ENCODE results near the gene CSF1R.

CSF1R gene

GRCh38 chr5:150043657-150044328, 42.6 kb downstream of the CSF1R start:
- Histone ChIP-seq H3K36me3 (ENCODE audit: insufficient read depth, low read length) (peaks cover 90% of the 10 kb centered on the region), H3K79me2 (ENCODE audit: insufficient read depth, low read length) (no peaks in the 10 kb centered on the region), H3K4me1 (ENCODE audit: insufficient read depth, low read length) (no peaks in the 10 kb centered on the region), H3K27ac (ENCODE audit: low read length) (no peak overlapping the region), H3K9ac (ENCODE audit: low read depth, low read length) (no peak overlapping the region), H3K9me3 (ENCODE audit: insufficient read depth, low read length, severe bottlenecking) (no peaks in the 10 kb centered on the region), H3K4me2 (ENCODE audit: insufficient read depth, low read length) (no peak overlapping the region), H3K27me3 (ENCODE audit: insufficient read depth, low read length, poor library complexity) (no peaks in the 10 kb centered on the region), H4K20me1 (ENCODE audit: insufficient read depth, low read length) (peaks cover 9% of the 10 kb centered on the region; the same call in 1 of the 2 replicates), H3K4me3 (ENCODE audit: low read depth in 1 of 2, low read length in 2 of 2) (no peak overlapping the region), H2AFZ (ENCODE audit: low read depth, low read length) (no peak overlapping the region)
- DNase-seq (no peak), ATAC-seq (ENCODE audit: insufficient read depth, low read depth) (no peak)
- no peak for TF ChIP-seq EZH2 (IDR thresholded peaks at IDR 0.05; ENCODE audit: borderline replicate concordance, low read depth, low read length, severe bottlenecking)

GRCh38 chr5:150042459-150042858, 43.9 kb downstream of the CSF1R start:
- no peak overlapping the region for H3K4me2 ChIP-seq (ENCODE audit: insufficient read depth, low read length)

GRCh38 chr5:150038547-150038946, 47.8 kb downstream of the CSF1R start:
- H3K9ac ChIP-seq (ENCODE audit: low read depth, low read length), result no peak overlapping the region
- ATAC-seq (ENCODE audit: insufficient read depth, low read depth) (no peak), DNase-seq (no peak)
- H3K4me2 ChIP-seq (ENCODE audit: insufficient read depth, low read length), result no peak overlapping the region
- H3K9me3 ChIP-seq (ENCODE audit: insufficient read depth, low read length, severe bottlenecking), result no peaks in the 10 kb centered on the region
- H3K27me3 ChIP-seq (ENCODE audit: insufficient read depth, low read length, poor library complexity), result no peaks in the 10 kb centered on the region
- no peaks in the 10 kb centered on the region for H3K79me2 ChIP-seq (ENCODE audit: insufficient read depth, low read length)
- no peak overlapping the region for H3K27ac ChIP-seq (ENCODE audit: low read length)
- H2AFZ ChIP-seq (ENCODE audit: low read depth, low read length), result no peak overlapping the region
- peaks cover 4% of the 10 kb centered on the region; the same call in 1 of the 2 replicates for H4K20me1 ChIP-seq (ENCODE audit: insufficient read depth, low read length)
- H3K4me1 ChIP-seq (ENCODE audit: insufficient read depth, low read length), result no peaks in the 10 kb centered on the region
- TF ChIP-seq CTCF (IDR thresholded peaks at IDR 0.05; ENCODE audit: borderline replicate concordance, extremely low read depth, low read length, poor library complexity, severe bottlenecking) (no peak), EZH2 (IDR thresholded peaks at IDR 0.05; ENCODE audit: borderline replicate concordance, low read depth, low read length, severe bottlenecking) (no peak)
- H3K4me3 ChIP-seq (ENCODE audit: low read depth in 1 of 2, low read length in 2 of 2), result no peak overlapping the region
- H3K36me3 ChIP-seq (ENCODE audit: insufficient read depth, low read length), result peaks cover 96% of the 10 kb centered on the region

More at GRCh38 chr5:150042459-150042858, 43.9 kb downstream of the CSF1R start:
- Histone ChIP-seq H3K9ac (ENCODE audit: low read depth, low read length) (no peak overlapping the region), H3K4me3 (ENCODE audit: low read depth in 1 of 2, low read length in 2 of 2) (no peak overlapping the region), H3K4me1 (ENCODE audit: insufficient read depth, low read length) (no peaks in the 10 kb centered on the region), H3K9me3 (ENCODE audit: insufficient read depth, low read length, severe bottlenecking) (no peaks in the 10 kb centered on the region), H4K20me1 (ENCODE audit: insufficient read depth, low read length) (peaks cover 6% of the 10 kb centered on the region; the same call in 1 of the 2 replicates), H3K27me3 (ENCODE audit: insufficient read depth, low read length, poor library complexity) (no peaks in the 10 kb centered on the region), H2AFZ (ENCODE audit: low read depth, low read length) (no peak overlapping the region), H3K36me3 (ENCODE audit: insufficient read depth, low read length) (peaks cover 90% of the 10 kb centered on the region), H3K79me2 (ENCODE audit: insufficient read depth, low read length) (no peaks in the 10 kb centered on the region), H3K27ac (ENCODE audit: low read length) (no peak overlapping the region)
- ATAC-seq (ENCODE audit: insufficient read depth, low read depth) (no peak), DNase-seq (no peak)
- TF ChIP-seq EZH2 (IDR thresholded peaks at IDR 0.05; ENCODE audit: borderline replicate concordance, low read depth, low read length, severe bottlenecking) (no peak), CTCF (IDR thresholded peaks at IDR 0.05; ENCODE audit: borderline replicate concordance, extremely low read depth, low read length, poor library complexity, severe bottlenecking) (no peak)

- Histone ChIP-seq H3K27me3 (ENCODE audit: insufficient read depth, low read length, poor library complexity) (no peaks in the 10 kb centered on the region), H3K27ac (ENCODE audit: low read length) (no peak overlapping the region), H3K4me1 (ENCODE audit: insufficient read depth, low read length) (no peaks in the 10 kb centered on the region), H3K9me3 (ENCODE audit: insufficient read depth, low read length, severe bottlenecking) (no peaks in the 10 kb centered on the region), H4K20me1 (ENCODE audit: insufficient read depth, low read length) (peaks cover 4% of the 10 kb centered on the region; the same call in 1 of the 2 replicates), H3K9ac (ENCODE audit: low read depth, low read length) (no peak overlapping the region), H2AFZ (ENCODE audit: low read depth, low read length) (no peak overlapping the region), H3K79me2 (ENCODE audit: insufficient read depth, low read length) (no peaks in the 10 kb centered on the region), H3K36me3 (ENCODE audit: insufficient read depth, low read length) (peaks cover 96% of the 10 kb centered on the region), H3K4me3 (ENCODE audit: low read depth in 1 of 2, low read length in 2 of 2) (no peak overlapping the region), H3K4me2 (ENCODE audit: insufficient read depth, low read length) (no peak overlapping the region)
- ATAC-seq (ENCODE audit: insufficient read depth, low read depth) (no peak), DNase-seq (no peak)
- TF ChIP-seq CTCF (IDR thresholded peaks at IDR 0.05; ENCODE audit: borderline replicate concordance, extremely low read depth, low read length, poor library complexity, severe bottlenecking) (no peak), EZH2 (IDR thresholded peaks at IDR 0.05; ENCODE audit: borderline replicate concordance, low read depth, low read length, severe bottlenecking) (no peak)
These were observed 49.8 kb downstream of the CSF1R start for GRCh38 chr5:150036513-150036912.
